ENCODE results near the gene TSPAN11. TPM values are rescaled to one million over a fixed set of nuclear protein-coding genes. Genes with fewer than 3 reads are reported as not detected.

The TSPAN11 gene
- total and polyA plus RNA-seq, 2 of the 8 experiments (the other 6 are each of a cell fraction or from before 2014, with no cell fraction given): 3.9 to 8.2 TPM

DNA sequence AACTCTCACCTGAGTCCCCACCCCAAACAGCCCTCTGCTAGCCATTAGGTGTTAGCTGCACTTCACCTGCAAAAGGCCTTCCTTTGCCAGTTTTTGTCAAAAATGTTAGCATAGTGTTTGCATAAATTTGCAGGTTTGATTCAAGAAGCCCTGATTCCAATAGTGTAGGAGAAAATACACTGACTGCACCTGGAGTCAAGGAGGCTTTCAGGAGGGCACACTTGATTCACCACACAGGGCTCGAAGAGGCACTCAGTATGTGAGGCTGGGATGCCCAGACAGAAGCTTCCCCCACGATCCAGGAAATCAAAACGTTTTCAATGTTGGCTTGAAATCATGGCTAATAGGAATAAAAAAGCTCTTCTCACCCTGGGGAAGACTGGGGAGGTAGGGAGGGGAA is 106.6 kb downstream of the TSPAN11 start:
- H4K91ac ChIP-seq (replicated peaks; ENCODE audit: insufficient read length, low read length): no peak overlapping the region
- H3K18ac ChIP-seq (ENCODE audit: extremely low read depth, low read length): no peak overlapping the region
- H3K4me3 ChIP-seq (ENCODE audit: extremely low read depth in 1 of 4, insufficient read depth in 2 of 4, low read depth in 3 of 4, low read length in 4 of 4): no peak overlapping the region
- no peak overlapping the region for H2AK5ac ChIP-seq (ENCODE audit: low read depth, low read length)
- no peak overlapping the region for H3K27ac ChIP-seq (ENCODE audit: low read depth, low read length)
- FAIRE-seq (no peak), DNase-seq (ENCODE audit: low read depth in 1 of 2, low spot score in 2 of 2) (no peak)
- no peak overlapping the region for H3K14ac ChIP-seq (ENCODE audit: insufficient read length)
- no peaks in the 10 kb centered on the region for H3K79me2 ChIP-seq (ENCODE audit: control insufficient read depth in 1 of 2, insufficient read depth in 2 of 2, low read length in 2 of 2)
- H4K5ac ChIP-seq (ENCODE audit: insufficient read length, low read depth, low read length): no peak overlapping the region
- no peaks in the 10 kb centered on the region for H3K4me1 ChIP-seq (replicated peaks in 1 of 4; ENCODE audit: control insufficient read depth in 3 of 4, insufficient read depth in 4 of 4, low read length in 3 of 4)
- TF ChIP-seq, protein P1, sequence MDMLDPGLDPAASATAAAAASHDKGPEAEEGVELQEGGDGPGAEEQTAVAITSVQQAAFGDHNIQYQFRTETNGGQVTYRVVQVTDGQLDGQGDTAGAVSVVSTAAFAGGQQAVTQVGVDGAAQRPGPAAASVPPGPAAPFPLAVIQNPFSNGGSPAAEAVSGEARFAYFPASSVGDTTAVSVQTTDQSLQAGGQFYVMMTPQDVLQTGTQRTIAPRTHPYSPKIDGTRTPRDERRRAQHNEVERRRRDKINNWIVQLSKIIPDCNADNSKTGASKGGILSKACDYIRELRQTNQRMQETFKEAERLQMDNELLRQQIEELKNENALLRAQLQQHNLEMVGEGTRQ (IDR thresholded peaks at IDR 0.05; ENCODE audit: low read length): no peak
- no peak for TF ChIP-seq HDAC2 (IDR thresholded peaks at IDR 0.05; ENCODE audit: borderline replicate concordance in 1 of 2, low read depth in 2 of 2, low read length in 2 of 2)
- no peak for TF ChIP-seq SP2 (IDR thresholded peaks at IDR 0.05; ENCODE audit: low read length)
- TF ChIP-seq TCF12 (IDR thresholded peaks at IDR 0.05; ENCODE audit: low read depth, low read length): no peak
- no peak for TF ChIP-seq CHD1 (IDR thresholded peaks at IDR 0.05; ENCODE audit: low read depth, low read length)
- TF ChIP-seq TAF7 (optimal IDR thresholded peaks at IDR 0.05; ENCODE audit: borderline replicate concordance, low read depth, low read length): no peak
- TF ChIP-seq, protein P2, sequence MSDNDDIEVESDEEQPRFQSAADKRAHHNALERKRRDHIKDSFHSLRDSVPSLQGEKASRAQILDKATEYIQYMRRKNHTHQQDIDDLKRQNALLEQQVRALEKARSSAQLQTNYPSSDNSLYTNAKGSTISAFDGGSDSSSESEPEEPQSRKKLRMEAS (IDR thresholded peaks at IDR 0.05): no peak
- TF ChIP-seq KDM1A (IDR thresholded peaks at IDR 0.05; ENCODE audit: borderline replicate concordance, low read length): no peak
- no peak for TF ChIP-seq KDM4A (IDR thresholded peaks at IDR 0.05; ENCODE audit: low read depth, low read length, severe bottlenecking)
- no peak for TF ChIP-seq GABPA (IDR thresholded peaks at IDR 0.05; ENCODE audit: borderline replicate concordance, insufficient read depth, low read length)
- TF ChIP-seq CBX5 (IDR thresholded peaks at IDR 0.05; ENCODE audit: low read depth, low read length): no peak
- TF ChIP-seq SUZ12 (IDR thresholded peaks at IDR 0.05; ENCODE audit: low read length): no peak
- TF ChIP-seq CEBPB (IDR thresholded peaks at IDR 0.05; ENCODE audit: low read depth, low read length): no peak
- no peak overlapping the region for H3K56ac ChIP-seq (replicated peaks; ENCODE audit: insufficient read length, low read depth, low read length)
- H2AFZ ChIP-seq (ENCODE audit: low read length): no peak overlapping the region
- no peaks in the 10 kb centered on the region for H4K20me1 ChIP-seq (replicated peaks in 1 of 2; ENCODE audit: control insufficient read depth in 1 of 2, insufficient read depth in 2 of 2, low read length in 2 of 2)
- H2BK20ac ChIP-seq (ENCODE audit: low read length): no peak overlapping the region
- POLR2A ChIA-PET (ENCODE audit: partially characterized antibody): interaction anchor here (0.9 kb wide), 1 partner anchor 24 kb away, joined by 3 read pairs; no protein-coding TSS in a partner anchor
- no peaks in the 10 kb centered on the region for H3K79me1 ChIP-seq (ENCODE audit: low read depth, low read length)
- no peak overlapping the region for H2BK15ac ChIP-seq (ENCODE audit: low read length)
- H2BK120ac ChIP-seq (replicated peaks; ENCODE audit: low read depth, low read length): no peak overlapping the region
- no peak overlapping the region for H2BK5ac ChIP-seq (ENCODE audit: low read depth, low read length)
- no peak overlapping the region for H3K4me2 ChIP-seq (ENCODE audit: insufficient read depth in 1 of 2, low read depth in 2 of 2, low read length in 2 of 2)
- H3K4ac ChIP-seq (replicated peaks; ENCODE audit: insufficient read length, low read depth, low read length): no peak overlapping the region
- no peak overlapping the region for H3K23ac ChIP-seq (ENCODE audit: insufficient read length)
- no peak overlapping the region for H2BK12ac ChIP-seq (ENCODE audit: low read depth, low read length)
- WGBS, 2 experiments (ENCODE audit: extremely low coverage in 1 of 2, insufficient coverage in 1 of 2, insufficient read length in 1 of 2, insufficient replicate concordance in 2 of 2, low coverage in 1 of 2, low lambda C conversion rate in 2 of 2, missing lambda C conversion rate in 1 of 2): 84% methylated on average over 3 of the region's 3 CpGs; no CpG with 5 or more reads in 1 of the 2 experiments
- no peaks in the 10 kb centered on the region; the same call in 1 of the 2 replicates for H3K23me2 ChIP-seq (ENCODE audit: low read depth, low read length)
- H3K9ac ChIP-seq (replicated peaks in 1 of 4; ENCODE audit: extremely low read depth in 1 of 4, low read depth in 3 of 4, low read length in 3 of 4): no peak overlapping the region
- no peaks in the 10 kb centered on the region for H3K9me3 ChIP-seq (ENCODE audit: insufficient read depth in 2 of 2, low read depth in 1 of 2, low read length in 1 of 2)
- CTCF ChIA-PET (ENCODE audit: partially characterized antibody): interaction anchor here (0.6 to 2.2 kb wide), 3 partner anchors 12 to 1404 kb away, joined by 3 to 8 read pairs (median 5); no protein-coding TSS in a partner anchor
- H4K8ac ChIP-seq (ENCODE audit: extremely low read depth, insufficient read depth, low read length): no peak overlapping the region
- no peaks in the 10 kb centered on the region for H3K36me3 ChIP-seq (ENCODE audit: control insufficient read depth in 2 of 4, insufficient read depth in 4 of 4, low read length in 3 of 4)
- no peaks in the 10 kb centered on the region for H3K27me3 ChIP-seq (replicated peaks in 1 of 4; ENCODE audit: control insufficient read depth in 3 of 4, extremely low read depth in 1 of 4, insufficient read depth in 3 of 4, low read length in 3 of 4)

Data from H1 (cell line).